Astrocyte (in vitro differentiated cells and primary cell): ENCODE measurements around the gene THUMPD2. TPM values are rescaled to one million over a fixed set of nuclear protein-coding genes. Genes with fewer than 3 reads are reported as not detected.

Experiments used
- DNase-seq: peaks from one replicate; pipeline ENCODE4 v3.0.0-alpha.2; 2010; ENCODE audit warnings: low read depth
- FAIRE-seq: peaks from 2 replicates; lab custom pipeline; 2011; peaks lifted over from hg19 to GRCh38; lab: Jason Lieb, UNC
- H2AFZ ChIP-seq: 2 replicates; pipeline ENCODE4 v1.6.0; 2012; ENCODE audit warnings: low read depth, low read length, inconsistent platforms
- H3K27ac ChIP-seq: 2 replicates; pipeline ENCODE4 v1.5.1; 2011; ENCODE audit warnings: low read depth, low read length, inconsistent platforms
- H3K27me3 ChIP-seq: 2 replicates; pipeline ENCODE4 v1.6.0; 2011; ENCODE audit warnings: low read length, inconsistent platforms; ENCODE audit not compliant: insufficient read depth
- H3K36me3 ChIP-seq: 2 replicates; pipeline ENCODE4 v1.5.1; 2011; ENCODE audit warnings: low read length, inconsistent platforms; ENCODE audit not compliant: insufficient read depth
- H3K4me1 ChIP-seq: 2 replicates; pipeline ENCODE4 v1.5.1; 2011; ENCODE audit warnings: low read length, inconsistent platforms; ENCODE audit not compliant: insufficient read depth
- H3K4me2 ChIP-seq: 2 replicates; pipeline ENCODE4 v1.6.0; 2012; ENCODE audit warnings: low read length, inconsistent platforms
- H3K4me3 ChIP-seq: 2 replicates; pipeline ENCODE4 v1.5.1; 2011; ENCODE audit warnings: low read depth, mild to moderate bottlenecking, low read length, inconsistent platforms; ENCODE audit not compliant: insufficient read depth
- H3K79me2 ChIP-seq: 2 replicates; pipeline ENCODE4 v1.6.0; 2012; ENCODE audit warnings: mild to moderate bottlenecking, low read length, inconsistent platforms; ENCODE audit not compliant: insufficient read depth
- H3K9ac ChIP-seq: 2 replicates; pipeline ENCODE4 v1.6.0; 2012; ENCODE audit warnings: mild to moderate bottlenecking, low read length, inconsistent platforms
- H3K9me3 ChIP-seq: 2 replicates; pipeline ENCODE4 v1.5.1; 2012; ENCODE audit warnings: low read depth, mild to moderate bottlenecking, low read length, inconsistent platforms; ENCODE audit not compliant: insufficient read depth
- H4K20me1 ChIP-seq: 2 replicates; pipeline ENCODE4 v1.6.0; 2012; ENCODE audit warnings: low read length, inconsistent platforms; ENCODE audit not compliant: insufficient read depth
- H3K27ac Mint-ChIP-seq: one replicate; pipeline ENCODE4 v1.8.0; 2021; ENCODE audit warnings: mild to moderate bottlenecking, mixed read lengths; ENCODE audit not compliant: unreplicated experiment
- H3K27me3 Mint-ChIP-seq: one replicate; pipeline ENCODE4 v1.8.0; 2021; ENCODE audit warnings: low read depth, mixed read lengths; ENCODE audit not compliant: unreplicated experiment
- H3K36me3 Mint-ChIP-seq: one replicate; pipeline ENCODE4 v1.8.0; 2021; ENCODE audit warnings: low read depth, mixed read lengths; ENCODE audit not compliant: unreplicated experiment
- H3K4me1 Mint-ChIP-seq: one replicate; pipeline ENCODE4 v1.8.0; 2021; ENCODE audit warnings: low read depth, mixed read lengths; ENCODE audit not compliant: unreplicated experiment
- H3K4me3 Mint-ChIP-seq: one replicate; pipeline ENCODE4 v1.8.0; 2021; ENCODE audit warnings: mild to moderate bottlenecking, moderate library complexity, mixed read lengths; ENCODE audit not compliant: unreplicated experiment
- H3K9me3 Mint-ChIP-seq: one replicate; pipeline ENCODE4 v1.8.0; 2021; ENCODE audit warnings: mild to moderate bottlenecking, mixed read lengths; ENCODE audit not compliant: unreplicated experiment
- EZH2 ChIP-seq: IDR thresholded peaks from 2 replicates; pipeline ENCODE4 v1.6.1; 2012; ENCODE audit warnings: mild to moderate bottlenecking, low read length, inconsistent platforms; ENCODE audit not compliant: insufficient read depth
- total RNA-seq: library from RNA; stranded (reverse); gene quantifications from 2 replicates; pipeline ENCODE4 v1.2.1, GENCODE V29; 2021
- TF ChIP-seq, protein P1 (sequence below): IDR thresholded peaks from 2 replicates; pipeline ENCODE4 v1.5.1; 2011; ENCODE audit warnings: low read depth, mild to moderate bottlenecking, inconsistent platforms, low read length, moderate library complexity; ENCODE audit not compliant: insufficient read depth

THUMPD2 gene
- total RNA-seq, 1 donor from 2014 or later = 11.5 TPM

DNA sequence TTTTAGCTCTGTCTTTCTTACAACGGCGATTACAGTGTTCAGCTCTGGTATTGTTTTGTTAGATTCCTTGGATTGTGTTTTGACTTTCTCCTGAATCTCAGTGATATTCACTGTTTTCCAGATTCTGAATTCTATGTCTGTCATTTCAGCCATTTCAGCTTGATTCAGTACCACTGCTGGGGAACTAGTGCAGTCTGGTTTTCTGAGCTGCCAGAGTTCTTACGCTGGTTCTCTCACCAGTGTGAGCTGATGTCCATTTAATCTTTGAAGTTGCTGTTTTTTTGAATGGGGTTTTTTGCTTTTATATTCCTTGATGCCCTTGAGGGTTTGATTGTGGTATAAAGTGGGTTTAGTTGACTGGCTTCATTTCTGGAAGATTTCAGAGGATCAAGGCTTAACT is 37.4 kb upstream of the THUMPD2 start:
- Histone ChIP-seq H2AFZ (no peak overlapping the region), H4K20me1 (no peaks in the 10 kb centered on the region), H3K9me3 (no peaks in the 10 kb centered on the region), H3K27me3 (no peaks in the 10 kb centered on the region), H3K36me3 (no peaks in the 10 kb centered on the region), H3K9ac (no peak overlapping the region), H3K27ac (no peak overlapping the region), H3K4me3 (no peak overlapping the region), H3K79me2 (no peaks in the 10 kb centered on the region), H3K4me2 (no peak overlapping the region), H3K4me1 (no peaks in the 10 kb centered on the region)
- Mint-ChIP-seq H3K27ac (no peak overlapping the region), H3K27me3 (no peaks in the 10 kb centered on the region), H3K9me3 (no peaks in the 10 kb centered on the region), H3K4me3 (no peak overlapping the region), H3K4me1 (no peaks in the 10 kb centered on the region), H3K36me3 (peaks cover 1% of the 10 kb centered on the region)
- TF ChIP-seq EZH2 = no peak
- DNase-seq (no peak), FAIRE-seq (no peak)

DNA sequence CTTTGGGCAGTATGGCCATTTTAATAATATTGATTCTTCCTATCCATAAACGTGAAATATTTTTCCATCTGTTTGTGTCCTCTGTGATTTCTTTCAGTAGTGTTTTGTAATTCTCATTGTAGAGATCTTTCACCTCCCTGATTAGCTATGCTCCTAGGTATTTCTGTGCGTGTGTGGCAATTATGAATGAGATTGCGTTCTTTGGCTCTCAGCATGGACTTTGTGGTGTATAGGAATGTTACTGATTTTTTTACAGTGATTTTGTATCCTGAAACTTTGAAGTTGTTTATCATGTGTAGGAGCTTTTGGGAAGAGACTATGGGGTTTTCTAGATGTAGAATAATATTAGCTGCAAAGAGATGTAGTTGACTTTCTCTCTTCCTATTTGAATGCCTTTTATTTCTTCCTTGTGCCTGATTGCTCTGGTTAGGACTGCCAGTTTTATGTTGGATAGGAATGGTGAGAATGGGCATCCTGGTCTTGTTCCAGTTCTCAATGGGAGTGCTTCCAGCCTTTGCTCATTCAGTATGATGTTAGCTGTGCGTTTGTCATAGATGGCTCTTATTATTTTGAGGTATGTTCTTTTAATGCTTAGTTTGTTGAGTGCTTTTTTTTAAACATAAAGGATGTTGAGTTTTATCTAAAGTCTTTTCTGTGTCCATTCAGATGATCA is 27.0 kb upstream of the THUMPD2 start:
- Histone ChIP-seq H3K9me3 (no peaks in the 10 kb centered on the region), H3K9ac (no peak overlapping the region), H3K79me2 (no peaks in the 10 kb centered on the region), H3K36me3 (no peaks in the 10 kb centered on the region), H3K4me1 (no peaks in the 10 kb centered on the region), H3K4me2 (peak overlapping the region; percentile 32), H4K20me1 (no peaks in the 10 kb centered on the region), H3K4me3 (no peak overlapping the region), H3K27ac (peak overlapping the region; percentile 56), H2AFZ (no peak overlapping the region), H3K27me3 (no peaks in the 10 kb centered on the region)
- DNase-seq = peak; percentile 87
- Mint-ChIP-seq H3K4me3 (no peak overlapping the region), H3K4me1 (peaks cover 3% of the 10 kb centered on the region), H3K36me3 (peaks cover 8% of the 10 kb centered on the region), H3K9me3 (peaks cover 35% of the 10 kb centered on the region), H3K27me3 (no peaks in the 10 kb centered on the region), H3K27ac (peak overlapping the region; percentile 89)
- TF ChIP-seq, protein P1, sequence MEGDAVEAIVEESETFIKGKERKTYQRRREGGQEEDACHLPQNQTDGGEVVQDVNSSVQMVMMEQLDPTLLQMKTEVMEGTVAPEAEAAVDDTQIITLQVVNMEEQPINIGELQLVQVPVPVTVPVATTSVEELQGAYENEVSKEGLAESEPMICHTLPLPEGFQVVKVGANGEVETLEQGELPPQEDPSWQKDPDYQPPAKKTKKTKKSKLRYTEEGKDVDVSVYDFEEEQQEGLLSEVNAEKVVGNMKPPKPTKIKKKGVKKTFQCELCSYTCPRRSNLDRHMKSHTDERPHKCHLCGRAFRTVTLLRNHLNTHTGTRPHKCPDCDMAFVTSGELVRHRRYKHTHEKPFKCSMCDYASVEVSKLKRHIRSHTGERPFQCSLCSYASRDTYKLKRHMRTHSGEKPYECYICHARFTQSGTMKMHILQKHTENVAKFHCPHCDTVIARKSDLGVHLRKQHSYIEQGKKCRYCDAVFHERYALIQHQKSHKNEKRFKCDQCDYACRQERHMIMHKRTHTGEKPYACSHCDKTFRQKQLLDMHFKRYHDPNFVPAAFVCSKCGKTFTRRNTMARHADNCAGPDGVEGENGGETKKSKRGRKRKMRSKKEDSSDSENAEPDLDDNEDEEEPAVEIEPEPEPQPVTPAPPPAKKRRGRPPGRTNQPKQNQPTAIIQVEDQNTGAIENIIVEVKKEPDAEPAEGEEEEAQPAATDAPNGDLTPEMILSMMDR = no peak
- TF ChIP-seq EZH2 = no peak
- no peak for FAIRE-seq

- H3K79me2 ChIP-seq = no peaks in the 10 kb centered on the region
- H3K27me3 ChIP-seq = no peaks in the 10 kb centered on the region
- Mint-ChIP-seq H3K4me1 (peaks cover 3% of the 10 kb centered on the region), H3K36me3 (peaks cover 8% of the 10 kb centered on the region), H3K4me3 (no peak overlapping the region), H3K27me3 (peaks cover 2% of the 10 kb centered on the region), H3K9me3 (peaks cover 26% of the 10 kb centered on the region), H3K27ac (no peak overlapping the region)
- no peak overlapping the region for H3K4me2 ChIP-seq
- H3K27ac ChIP-seq = no peak overlapping the region
- H3K4me3 ChIP-seq = no peak overlapping the region
- no peaks in the 10 kb centered on the region for H3K9me3 ChIP-seq
- no peaks in the 10 kb centered on the region for H3K36me3 ChIP-seq
- no peak overlapping the region for H2AFZ ChIP-seq
- no peak for TF ChIP-seq EZH2
- TF ChIP-seq, protein P1 = no peak
- DNase-seq (no peak), FAIRE-seq (no peak)
- no peaks in the 10 kb centered on the region for H3K4me1 ChIP-seq
- H4K20me1 ChIP-seq = no peaks in the 10 kb centered on the region
- H3K9ac ChIP-seq = no peak overlapping the region
Measured at GRCh38 chr2:39803839-39804238, 24.8 kb upstream of the THUMPD2 start.
